GM23248 (cell line): Measurements from ENCODE around the gene STX1B.

Experiments used
- EZH2 ChIP-seq: fragments of 200-600 bp; sonication (generic); IDR thresholded peaks from 2 replicates; pipeline ENCODE4 v1.6.1; 2018; ENCODE audit warnings: antibody characterized with exemption, mild to moderate bottlenecking; ENCODE audit not compliant: insufficient read depth, poor library complexity, severe bottlenecking
- EZH2phosphoT487 ChIP-seq: fragments of 200-600 bp; sonication (generic); IDR thresholded peaks from 2 replicates; pipeline ENCODE4 v1.6.1; 2018; ENCODE audit warnings: antibody characterized with exemption, moderate library complexity, mild to moderate bottlenecking, low read depth; ENCODE audit not compliant: insufficient read depth

DNA sequence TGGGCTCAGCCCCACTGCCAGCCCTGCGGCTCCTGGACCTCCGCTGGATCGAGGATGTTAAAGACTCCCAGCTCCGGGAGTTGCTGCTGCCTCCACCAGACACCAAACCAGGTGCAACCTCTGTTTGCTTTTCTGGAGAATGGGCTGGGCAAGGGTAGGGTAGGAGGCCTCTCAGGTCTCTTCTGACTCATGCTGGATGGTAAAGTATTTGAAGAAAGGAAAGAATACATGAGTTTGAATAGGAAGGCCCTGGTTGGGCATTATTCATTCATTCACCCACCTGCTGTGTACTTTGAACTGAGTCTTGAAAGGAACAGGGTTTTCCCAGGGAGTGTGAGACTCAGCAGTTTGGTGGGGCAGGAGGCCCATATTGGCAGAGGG is 68.0 kb downstream of the STX1B start:
- TF ChIP-seq EZH2, result no peak
- no peak for TF ChIP-seq EZH2phosphoT487
